Liver (tissue), 3 donors: ENCODE data around the gene ARHGEF28.

Source experiments
- GABPA ChIP-seq, 2 donors: IDR thresholded peaks in 1 of 2; conservative IDR thresholded peaks in 1 of 2; 2 replicates each; pipeline ENCODE4 v1.6.1; 2016; ENCODE audit warnings: antibody characterized with exemption in 2 of 2, mild to moderate bottlenecking in 1 of 2, moderate library complexity in 1 of 2
- HNF4G ChIP-seq: IDR thresholded peaks from 2 replicates; pipeline ENCODE4 v1.6.1; 2016; ENCODE audit warnings: antibody characterized with exemption
- RAD21 ChIP-seq, 2 donors: IDR thresholded peaks; 2 replicates each; pipeline ENCODE4 v1.6.1; 2016; ENCODE audit warnings: antibody characterized with exemption in 2 of 2, mild to moderate bottlenecking in 2 of 2
- RXRA ChIP-seq, 2 donors: IDR thresholded peaks; 2 replicates each; pipeline ENCODE4 v1.6.1; 2017 to 2018; ENCODE audit warnings: antibody characterized with exemption in 2 of 2, mild to moderate bottlenecking in 1 of 2
- SP1 ChIP-seq: IDR thresholded peaks from 2 replicates; pipeline ENCODE4 v1.6.1; 2018; ENCODE audit warnings: antibody characterized with exemption, mild to moderate bottlenecking
- TAF1 ChIP-seq: conservative IDR thresholded peaks from 2 replicates; pipeline ENCODE4 v1.6.1; 2016; ENCODE audit warnings: antibody characterized with exemption, mild to moderate bottlenecking
- YY1 ChIP-seq: IDR thresholded peaks from 2 replicates; pipeline ENCODE4 v1.6.1; 2016; ENCODE audit warnings: antibody characterized with exemption, mild to moderate bottlenecking
- TF ChIP-seq, protein P1 (sequence below): fragments of 150-350 bp; IDR thresholded peaks from 2 replicates; pipeline ENCODE4 v1.5.1; 2017; ENCODE audit warnings: improper control_type of control experiment, low read depth, low read length; ENCODE audit not compliant: missing input control
- TF ChIP-seq, protein P2 (sequence below): IDR thresholded peaks from 2 replicates; pipeline ENCODE4 v1.6.1; 2016; ENCODE audit warnings: antibody characterized with exemption
- TF ChIP-seq, protein P3 (sequence below): IDR thresholded peaks from 2 replicates; pipeline ENCODE4 v1.6.1; 2016; ENCODE audit warnings: antibody characterized with exemption
- donor health status: healthy.
- donor health status: healthy.

DNA sequence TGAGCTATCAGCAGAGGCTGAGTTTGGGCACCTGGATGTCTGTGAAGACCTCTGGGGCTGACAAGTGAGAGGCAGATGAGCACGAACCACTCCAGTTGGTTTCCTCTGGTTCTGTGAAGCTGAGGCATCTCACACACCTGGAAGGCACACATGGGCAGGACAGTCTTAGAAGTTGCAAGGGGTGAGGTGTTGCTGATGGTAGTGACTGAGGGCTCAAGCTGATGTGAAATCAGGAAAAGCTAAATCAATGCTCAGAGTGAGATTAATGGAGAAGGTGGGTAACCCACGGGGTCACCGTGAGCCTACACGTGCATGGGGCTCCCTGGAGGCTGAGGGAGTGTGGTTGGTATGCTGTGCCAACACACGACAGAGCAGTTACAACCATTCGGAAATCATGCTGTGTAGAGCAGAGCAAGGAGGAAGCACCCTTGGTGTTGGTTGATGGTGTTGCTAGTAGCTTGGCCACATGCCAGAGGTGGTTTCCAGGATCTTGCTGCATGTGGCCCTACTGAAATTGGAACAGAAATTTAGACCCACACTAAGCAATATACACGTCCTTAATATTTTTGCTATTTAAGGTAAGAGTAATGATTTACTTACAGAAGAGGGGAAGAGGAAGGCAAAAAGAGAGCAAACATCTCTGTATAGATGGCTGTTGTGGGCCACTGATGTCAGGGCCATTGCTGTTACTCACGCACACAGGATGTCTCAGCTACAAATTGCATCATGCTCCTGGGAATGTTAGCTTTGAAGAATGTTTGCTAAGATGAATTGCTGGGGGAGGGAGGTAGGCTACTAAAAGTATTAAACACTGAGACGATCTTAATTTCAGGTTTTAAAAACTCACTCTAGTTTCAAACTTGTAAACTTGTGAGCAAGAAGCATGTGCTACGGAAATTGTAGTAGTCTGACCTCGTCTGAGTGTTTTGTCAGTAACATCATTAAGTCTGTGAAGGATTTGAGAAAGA is 170.5 kb downstream of the ARHGEF28 start:
- TF ChIP-seq RAD21 (IDR thresholded peaks at IDR 0.05): no peak
- TF ChIP-seq, protein P1, sequence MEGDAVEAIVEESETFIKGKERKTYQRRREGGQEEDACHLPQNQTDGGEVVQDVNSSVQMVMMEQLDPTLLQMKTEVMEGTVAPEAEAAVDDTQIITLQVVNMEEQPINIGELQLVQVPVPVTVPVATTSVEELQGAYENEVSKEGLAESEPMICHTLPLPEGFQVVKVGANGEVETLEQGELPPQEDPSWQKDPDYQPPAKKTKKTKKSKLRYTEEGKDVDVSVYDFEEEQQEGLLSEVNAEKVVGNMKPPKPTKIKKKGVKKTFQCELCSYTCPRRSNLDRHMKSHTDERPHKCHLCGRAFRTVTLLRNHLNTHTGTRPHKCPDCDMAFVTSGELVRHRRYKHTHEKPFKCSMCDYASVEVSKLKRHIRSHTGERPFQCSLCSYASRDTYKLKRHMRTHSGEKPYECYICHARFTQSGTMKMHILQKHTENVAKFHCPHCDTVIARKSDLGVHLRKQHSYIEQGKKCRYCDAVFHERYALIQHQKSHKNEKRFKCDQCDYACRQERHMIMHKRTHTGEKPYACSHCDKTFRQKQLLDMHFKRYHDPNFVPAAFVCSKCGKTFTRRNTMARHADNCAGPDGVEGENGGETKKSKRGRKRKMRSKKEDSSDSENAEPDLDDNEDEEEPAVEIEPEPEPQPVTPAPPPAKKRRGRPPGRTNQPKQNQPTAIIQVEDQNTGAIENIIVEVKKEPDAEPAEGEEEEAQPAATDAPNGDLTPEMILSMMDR: no peak
- TF ChIP-seq, protein P2, sequence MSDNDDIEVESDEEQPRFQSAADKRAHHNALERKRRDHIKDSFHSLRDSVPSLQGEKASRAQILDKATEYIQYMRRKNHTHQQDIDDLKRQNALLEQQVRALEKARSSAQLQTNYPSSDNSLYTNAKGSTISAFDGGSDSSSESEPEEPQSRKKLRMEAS: no peak
- TF ChIP-seq HNF4G: no peak
- no peak for TF ChIP-seq GABPA (IDR thresholded peaks at IDR 0.05 in 1 of 2, conservative IDR thresholded peaks at IDR 0.05 in 1 of 2)
- TF ChIP-seq YY1: no peak
- TF ChIP-seq SP1: no peak
- TF ChIP-seq, protein P3, sequence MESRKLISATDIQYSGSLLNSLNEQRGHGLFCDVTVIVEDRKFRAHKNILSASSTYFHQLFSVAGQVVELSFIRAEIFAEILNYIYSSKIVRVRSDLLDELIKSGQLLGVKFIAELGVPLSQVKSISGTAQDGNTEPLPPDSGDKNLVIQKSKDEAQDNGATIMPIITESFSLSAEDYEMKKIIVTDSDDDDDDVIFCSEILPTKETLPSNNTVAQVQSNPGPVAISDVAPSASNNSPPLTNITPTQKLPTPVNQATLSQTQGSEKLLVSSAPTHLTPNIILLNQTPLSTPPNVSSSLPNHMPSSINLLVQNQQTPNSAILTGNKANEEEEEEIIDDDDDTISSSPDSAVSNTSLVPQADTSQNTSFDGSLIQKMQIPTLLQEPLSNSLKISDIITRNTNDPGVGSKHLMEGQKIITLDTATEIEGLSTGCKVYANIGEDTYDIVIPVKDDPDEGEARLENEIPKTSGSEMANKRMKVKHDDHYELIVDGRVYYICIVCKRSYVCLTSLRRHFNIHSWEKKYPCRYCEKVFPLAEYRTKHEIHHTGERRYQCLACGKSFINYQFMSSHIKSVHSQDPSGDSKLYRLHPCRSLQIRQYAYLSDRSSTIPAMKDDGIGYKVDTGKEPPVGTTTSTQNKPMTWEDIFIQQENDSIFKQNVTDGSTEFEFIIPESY: no peak
- no peak for TF ChIP-seq RXRA (IDR thresholded peaks at IDR 0.05)
- no peak for TF ChIP-seq TAF1
